Liver (tissue), 9 donors: ENCODE data around the gene LRRC32. TPM values are rescaled to one million over a fixed set of nuclear protein-coding genes. Genes with fewer than 3 reads are reported as not detected.

Experiments
- DNase-seq: peaks from one replicate; pipeline ENCODE4 v3.0.0-alpha.2; 2017; ENCODE audit warnings: low spot score
- H3K27ac ChIP-seq, 2 donors: one replicate each; pipeline ENCODE4 v1.7.0; 2013; ENCODE audit warnings: inconsistent platforms in 2 of 2, low read length in 2 of 2, control low read depth in 1 of 2, low read depth in 1 of 2, mild to moderate bottlenecking in 1 of 2
- H3K27me3 ChIP-seq, 4 donors: one replicate each; pipeline versions ENCODE4 v1.6.1 to v1.7.0; 2013; ENCODE audit warnings: low read length in 3 of 4, inconsistent platforms in 1 of 4, mild to moderate bottlenecking in 1 of 4, moderate library complexity in 1 of 4; ENCODE audit not compliant: control insufficient read depth in 4 of 4, insufficient read depth in 4 of 4
- H3K36me3 ChIP-seq, 4 donors: one replicate each; pipeline versions ENCODE4 v1.6.1 to v1.7.0; 2013; ENCODE audit warnings: low read length in 3 of 4, mild to moderate bottlenecking in 3 of 4, low read depth in 1 of 4, moderate library complexity in 1 of 4; ENCODE audit not compliant: control insufficient read depth in 4 of 4, insufficient read depth in 3 of 4
- H3K4me1 ChIP-seq, 4 donors: one replicate each; pipeline versions ENCODE4 v1.6.1 to v1.7.0; 2013; ENCODE audit warnings: low read length in 3 of 4, mild to moderate bottlenecking in 3 of 4, moderate library complexity in 1 of 4; ENCODE audit not compliant: control insufficient read depth in 4 of 4, insufficient read depth in 4 of 4
- H3K4me3 ChIP-seq, 3 donors: one replicate each; pipeline versions ENCODE4 v1.6.1 to v1.7.0; 2013; ENCODE audit warnings: low read length in 3 of 3, control low read depth in 1 of 3, low read depth in 1 of 3, mild to moderate bottlenecking in 1 of 3
- H3K9ac ChIP-seq, 2 donors: one replicate each; pipeline ENCODE4 v1.7.0; 2013; ENCODE audit warnings: low read length in 2 of 2, mild to moderate bottlenecking in 2 of 2, moderate library complexity in 2 of 2, control low read depth in 1 of 2, low read depth in 1 of 2
- H3K9me3 ChIP-seq, 4 donors: one replicate each; pipeline versions ENCODE4 v1.6.1 to v1.7.0; 2013; ENCODE audit warnings: low read length in 3 of 4; ENCODE audit not compliant: control insufficient read depth in 4 of 4
- EGR1 ChIP-seq, 2 donors: IDR thresholded peaks; 2 replicates each; pipeline ENCODE4 v1.6.1; 2016 to 2018; ENCODE audit warnings: antibody characterized with exemption in 2 of 2, low read depth in 2 of 2
- FOXA1 ChIP-seq: IDR thresholded peaks from 2 replicates; pipeline ENCODE4 v1.6.1; 2016; ENCODE audit warnings: antibody characterized with exemption
- FOXA2 ChIP-seq: IDR thresholded peaks from 2 replicates; pipeline ENCODE4 v1.6.1; 2016; ENCODE audit warnings: antibody characterized with exemption
- GABPA ChIP-seq, 2 donors: IDR thresholded peaks in 1 of 2; conservative IDR thresholded peaks in 1 of 2; 2 replicates each; pipeline ENCODE4 v1.6.1; 2016; ENCODE audit warnings: antibody characterized with exemption in 2 of 2, mild to moderate bottlenecking in 1 of 2, moderate library complexity in 1 of 2
- HNF4A ChIP-seq, 2 donors: conservative IDR thresholded peaks; 2 replicates each; pipeline ENCODE4 v1.6.1; 2016; ENCODE audit warnings: antibody characterized with exemption in 2 of 2, mild to moderate bottlenecking in 2 of 2
- HNF4G ChIP-seq: IDR thresholded peaks from 2 replicates; pipeline ENCODE4 v1.6.1; 2016; ENCODE audit warnings: antibody characterized with exemption
- JUND ChIP-seq, 2 donors: IDR thresholded peaks; 2 replicates each; pipeline ENCODE4 v1.6.1; 2016; ENCODE audit warnings: antibody characterized with exemption in 2 of 2
- NR2F2 ChIP-seq: IDR thresholded peaks from 2 replicates; pipeline ENCODE4 v1.6.1; 2016; ENCODE audit warnings: antibody characterized with exemption
- RAD21 ChIP-seq, 2 donors: IDR thresholded peaks; 2 replicates each; pipeline ENCODE4 v1.6.1; 2016; ENCODE audit warnings: antibody characterized with exemption in 2 of 2, mild to moderate bottlenecking in 2 of 2
- RXRA ChIP-seq, 2 donors: IDR thresholded peaks; 2 replicates each; pipeline ENCODE4 v1.6.1; 2017 to 2018; ENCODE audit warnings: antibody characterized with exemption in 2 of 2, mild to moderate bottlenecking in 1 of 2
- SP1 ChIP-seq: IDR thresholded peaks from 2 replicates; pipeline ENCODE4 v1.6.1; 2018; ENCODE audit warnings: antibody characterized with exemption, mild to moderate bottlenecking
- TAF1 ChIP-seq: conservative IDR thresholded peaks from 2 replicates; pipeline ENCODE4 v1.6.1; 2016; ENCODE audit warnings: antibody characterized with exemption, mild to moderate bottlenecking
- YY1 ChIP-seq: IDR thresholded peaks from 2 replicates; pipeline ENCODE4 v1.6.1; 2016; ENCODE audit warnings: antibody characterized with exemption, mild to moderate bottlenecking
- WGBS: extraction: QIAGEN DNeasy Blood & Tissue Kit; methylation state at CpG from one replicate; pipeline ENCODE4 v1.1.7; 2013; 5-methylcytosine and 5-hydroxymethylcytosine counted together
- polyA plus RNA-seq, 2 donors: library from polyadenylated mRNA; stranded (reverse) in 1 of 2; unstranded in 1 of 2; fragments of 200-250 nt in 1 of 2; fragments of >200 nt in 1 of 2; fragmentation: Nextera tagmentation in 1 of 2; extraction: Ambion mirVana in 1 of 2; gene quantifications; one replicate each; pipeline versions ENCODE4 v1.2.1 to v1.2.3, GENCODE V29; 2013 to 2015
- total RNA-seq, 2 donors: library from RNA; depleted of rRNA; stranded (reverse); fragments of >200 nt; gene quantifications; one replicate each; pipeline ENCODE4 v1.2.3, GENCODE V29; 2014
- TF ChIP-seq, protein P1 (sequence below): fragments of 150-350 bp; IDR thresholded peaks from 2 replicates; pipeline ENCODE4 v1.5.1; 2017; ENCODE audit warnings: improper control_type of control experiment, low read depth, low read length; ENCODE audit not compliant: missing input control
- TF ChIP-seq, protein P2 (sequence below): IDR thresholded peaks from 2 replicates; pipeline ENCODE4 v1.6.1; 2016; ENCODE audit warnings: antibody characterized with exemption
- TF ChIP-seq, protein P3 (sequence below): IDR thresholded peaks from 2 replicates; pipeline ENCODE4 v1.6.1; 2016; ENCODE audit warnings: antibody characterized with exemption, mild to moderate bottlenecking
- TF ChIP-seq, protein P4 (sequence below): IDR thresholded peaks from 2 replicates; pipeline ENCODE4 v1.6.1; 2016; ENCODE audit warnings: antibody characterized with exemption
- donor health status: healthy.
- donor health status: healthy.
- donor health status: healthy.
- donor health status: healthy.
- donor health status: healthy.

Gene LRRC32
- total and polyA plus RNA-seq, 4 donors = 5.4 to 15.4 (median 9.3) TPM

DNA sequence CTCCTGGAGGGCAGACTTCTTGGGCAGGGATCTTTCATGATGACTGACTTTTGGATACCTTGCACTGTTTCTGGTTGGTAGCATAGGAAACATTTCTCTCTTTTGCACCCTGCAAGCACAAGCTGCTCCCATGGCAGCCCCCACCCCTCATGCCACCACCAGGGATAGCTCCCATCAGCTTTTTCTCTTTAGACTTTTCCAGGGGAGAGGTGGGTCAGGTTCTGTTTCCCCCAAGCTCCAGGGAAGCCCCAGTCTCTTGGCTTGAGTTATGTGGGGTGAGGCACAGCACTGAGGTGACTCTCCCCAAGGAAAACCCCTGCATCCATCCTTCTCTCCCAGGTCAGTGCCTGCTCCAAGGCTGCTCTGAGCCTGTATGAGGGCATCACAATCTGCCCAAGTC lies 22.5 kb downstream of the LRRC32 start:
- Histone ChIP-seq H3K36me3 (no peaks in the 10 kb centered on the region), H3K4me1 (no peaks in the 10 kb centered on the region), H3K9me3 (peaks cover 0 to 12% (median 3%) of the 10 kb centered on the region in 4 donors), H3K4me3 (no peak overlapping the region), H3K27me3 (no peaks in the 10 kb centered on the region), H3K9ac (no peak overlapping the region), H3K27ac (no peak overlapping the region)
- DNase-seq = no peak
- no peak for TF ChIP-seq FOXA2
- TF ChIP-seq HNF4A (conservative IDR thresholded peaks at IDR 0.05) = no peak
- no peak for TF ChIP-seq FOXA1
- TF ChIP-seq, protein P1, sequence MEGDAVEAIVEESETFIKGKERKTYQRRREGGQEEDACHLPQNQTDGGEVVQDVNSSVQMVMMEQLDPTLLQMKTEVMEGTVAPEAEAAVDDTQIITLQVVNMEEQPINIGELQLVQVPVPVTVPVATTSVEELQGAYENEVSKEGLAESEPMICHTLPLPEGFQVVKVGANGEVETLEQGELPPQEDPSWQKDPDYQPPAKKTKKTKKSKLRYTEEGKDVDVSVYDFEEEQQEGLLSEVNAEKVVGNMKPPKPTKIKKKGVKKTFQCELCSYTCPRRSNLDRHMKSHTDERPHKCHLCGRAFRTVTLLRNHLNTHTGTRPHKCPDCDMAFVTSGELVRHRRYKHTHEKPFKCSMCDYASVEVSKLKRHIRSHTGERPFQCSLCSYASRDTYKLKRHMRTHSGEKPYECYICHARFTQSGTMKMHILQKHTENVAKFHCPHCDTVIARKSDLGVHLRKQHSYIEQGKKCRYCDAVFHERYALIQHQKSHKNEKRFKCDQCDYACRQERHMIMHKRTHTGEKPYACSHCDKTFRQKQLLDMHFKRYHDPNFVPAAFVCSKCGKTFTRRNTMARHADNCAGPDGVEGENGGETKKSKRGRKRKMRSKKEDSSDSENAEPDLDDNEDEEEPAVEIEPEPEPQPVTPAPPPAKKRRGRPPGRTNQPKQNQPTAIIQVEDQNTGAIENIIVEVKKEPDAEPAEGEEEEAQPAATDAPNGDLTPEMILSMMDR = no peak
- no peak for TF ChIP-seq JUND (IDR thresholded peaks at IDR 0.05)
- TF ChIP-seq, protein P2, sequence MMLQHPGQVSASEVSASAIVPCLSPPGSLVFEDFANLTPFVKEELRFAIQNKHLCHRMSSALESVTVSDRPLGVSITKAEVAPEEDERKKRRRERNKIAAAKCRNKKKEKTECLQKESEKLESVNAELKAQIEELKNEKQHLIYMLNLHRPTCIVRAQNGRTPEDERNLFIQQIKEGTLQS = no peak
- TF ChIP-seq RAD21 (IDR thresholded peaks at IDR 0.05) = no peak
- no peak for TF ChIP-seq HNF4G
- TF ChIP-seq SP1 = no peak
- TF ChIP-seq GABPA (IDR thresholded peaks at IDR 0.05 in 1 of 2, conservative IDR thresholded peaks at IDR 0.05 in 1 of 2) = no peak
- no peak for TF ChIP-seq YY1
- TF ChIP-seq, protein P3, sequence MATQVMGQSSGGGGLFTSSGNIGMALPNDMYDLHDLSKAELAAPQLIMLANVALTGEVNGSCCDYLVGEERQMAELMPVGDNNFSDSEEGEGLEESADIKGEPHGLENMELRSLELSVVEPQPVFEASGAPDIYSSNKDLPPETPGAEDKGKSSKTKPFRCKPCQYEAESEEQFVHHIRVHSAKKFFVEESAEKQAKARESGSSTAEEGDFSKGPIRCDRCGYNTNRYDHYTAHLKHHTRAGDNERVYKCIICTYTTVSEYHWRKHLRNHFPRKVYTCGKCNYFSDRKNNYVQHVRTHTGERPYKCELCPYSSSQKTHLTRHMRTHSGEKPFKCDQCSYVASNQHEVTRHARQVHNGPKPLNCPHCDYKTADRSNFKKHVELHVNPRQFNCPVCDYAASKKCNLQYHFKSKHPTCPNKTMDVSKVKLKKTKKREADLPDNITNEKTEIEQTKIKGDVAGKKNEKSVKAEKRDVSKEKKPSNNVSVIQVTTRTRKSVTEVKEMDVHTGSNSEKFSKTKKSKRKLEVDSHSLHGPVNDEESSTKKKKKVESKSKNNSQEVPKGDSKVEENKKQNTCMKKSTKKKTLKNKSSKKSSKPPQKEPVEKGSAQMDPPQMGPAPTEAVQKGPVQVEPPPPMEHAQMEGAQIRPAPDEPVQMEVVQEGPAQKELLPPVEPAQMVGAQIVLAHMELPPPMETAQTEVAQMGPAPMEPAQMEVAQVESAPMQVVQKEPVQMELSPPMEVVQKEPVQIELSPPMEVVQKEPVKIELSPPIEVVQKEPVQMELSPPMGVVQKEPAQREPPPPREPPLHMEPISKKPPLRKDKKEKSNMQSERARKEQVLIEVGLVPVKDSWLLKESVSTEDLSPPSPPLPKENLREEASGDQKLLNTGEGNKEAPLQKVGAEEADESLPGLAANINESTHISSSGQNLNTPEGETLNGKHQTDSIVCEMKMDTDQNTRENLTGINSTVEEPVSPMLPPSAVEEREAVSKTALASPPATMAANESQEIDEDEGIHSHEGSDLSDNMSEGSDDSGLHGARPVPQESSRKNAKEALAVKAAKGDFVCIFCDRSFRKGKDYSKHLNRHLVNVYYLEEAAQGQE = no peak
- no peak for TF ChIP-seq TAF1
- no peak for TF ChIP-seq NR2F2
- TF ChIP-seq, protein P4, sequence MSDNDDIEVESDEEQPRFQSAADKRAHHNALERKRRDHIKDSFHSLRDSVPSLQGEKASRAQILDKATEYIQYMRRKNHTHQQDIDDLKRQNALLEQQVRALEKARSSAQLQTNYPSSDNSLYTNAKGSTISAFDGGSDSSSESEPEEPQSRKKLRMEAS = no peak
- no peak for TF ChIP-seq RXRA (IDR thresholded peaks at IDR 0.05)

DNA sequence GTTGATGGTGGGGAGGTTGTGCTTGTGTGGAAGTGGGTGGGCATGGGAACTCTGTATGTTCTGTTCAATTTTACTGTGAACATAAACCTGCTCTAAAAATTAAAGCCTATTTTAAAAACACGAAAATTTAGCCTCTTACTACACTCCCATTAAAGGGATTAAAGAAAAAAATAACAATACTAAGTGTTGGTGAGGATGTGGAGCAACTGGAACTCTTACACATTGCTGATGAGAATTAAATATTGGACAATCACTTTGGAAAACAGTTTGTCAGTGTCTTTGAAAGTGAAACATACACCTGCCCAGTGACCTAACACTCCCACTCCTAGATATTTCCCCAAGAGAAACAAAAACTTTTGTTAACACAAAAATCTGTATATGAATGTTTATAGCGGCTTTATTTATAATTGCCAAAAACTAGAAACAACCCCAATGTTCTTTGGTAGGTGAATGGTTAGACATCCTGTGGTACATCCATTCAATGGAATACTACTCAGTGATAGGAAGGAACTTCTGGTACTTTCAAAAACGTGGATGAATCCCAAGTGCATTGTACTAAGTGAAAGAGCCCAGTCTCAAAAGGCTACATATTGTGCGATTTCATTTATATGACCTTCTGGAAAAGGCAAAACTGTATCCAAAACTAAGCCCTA lies 23.5 kb downstream of the LRRC32 start:
- peaks cover 0 to 12% (median 3%) of the 10 kb centered on the region in 4 donors for H3K9me3 ChIP-seq
- DNase-seq = no peak
- H3K4me3 ChIP-seq = no peak overlapping the region
- no peak overlapping the region for H3K27ac ChIP-seq
- H3K4me1 ChIP-seq = no peaks in the 10 kb centered on the region
- TF ChIP-seq HNF4G (no peak), JUND (IDR thresholded peaks at IDR 0.05) (no peak), RXRA (IDR thresholded peaks at IDR 0.05) (no peak), SP1 (no peak), TAF1 (no peak), EGR1 (IDR thresholded peaks at IDR 0.05; ENCODE audit: low read depth in 2 of 2) (no peak)
- TF ChIP-seq, protein P3 = no peak
- TF ChIP-seq, protein P2 = no peak
- TF ChIP-seq, protein P1 = no peak
- no peak overlapping the region for H3K9ac ChIP-seq
- no peaks in the 10 kb centered on the region for H3K36me3 ChIP-seq
- WGBS = 69% methylated on average over 4 of the region's 4 CpGs
- peaks cover 0 to under 1% (median 0%) of the 10 kb centered on the region in 4 donors for H3K27me3 ChIP-seq
